Transverse colon (tissue), 4 donors: Measurements from ENCODE around the gene NPTXR. TPM values are rescaled to one million over a fixed set of nuclear protein-coding genes. Genes with fewer than 3 reads are reported as not detected.
A peak's percentile ranks its signal among the peaks of the same experiment; 100 is the strongest.

Source experiments
- DNase-seq: peaks from one replicate; pipeline ENCODE4 v3.0.0-alpha.2; 2019
- H3K27ac ChIP-seq, 4 donors: fragments of 200-600 bp; sonication (generic); 2 replicates each; pipeline ENCODE4 v1.5.1; 2016 to 2018; ENCODE audit warnings: inconsistent platforms in 4 of 4
- H3K27me3 ChIP-seq: fragments of 200-600 bp; sonication (generic); 2 replicates; pipeline ENCODE4 v1.5.1; 2017; ENCODE audit warnings: inconsistent platforms
- H3K36me3 ChIP-seq, 4 donors: fragments of 200-600 bp; sonication (generic); 2 replicates each; pipeline ENCODE4 v1.5.1; 2017 to 2019; ENCODE audit warnings: inconsistent platforms in 4 of 4
- H3K4me1 ChIP-seq, 4 donors: fragments of 200-600 bp; sonication (generic); 2 replicates each; pipeline ENCODE4 v1.5.1; 2017 to 2020; ENCODE audit warnings: inconsistent platforms in 4 of 4
- H3K4me3 ChIP-seq, 4 donors: fragments of 200-600 bp; sonication (generic); 1 replicate in 1 of 4; 2 replicates in 3 of 4; pipeline versions ENCODE4 v1.5.1 to v1.6.1; 2017 to 2019; ENCODE audit warnings: inconsistent platforms in 4 of 4
- H3K9me3 ChIP-seq, 2 donors: fragments of 200-600 bp; sonication (generic); 2 replicates each; pipeline ENCODE4 v1.5.1; 2017 to 2019; ENCODE audit warnings: inconsistent platforms in 2 of 2
- EP300 ChIP-seq: sonication (generic); formaldehyde crosslinking; IDR thresholded peaks from one replicate; pipeline ENCODE4 v1.6.1; 2017; ENCODE audit warnings: antibody characterized with exemption, low read depth
- POLR2A ChIP-seq: fragments of 450-650 bp; IDR thresholded peaks from one replicate; pipeline ENCODE4 v1.6.1; 2016; ENCODE audit warnings: antibody characterized with exemption, mild to moderate bottlenecking, moderate library complexity
- POLR2AphosphoS5 ChIP-seq, 3 donors: sonication (generic); formaldehyde crosslinking; IDR thresholded peaks; one replicate each; pipeline ENCODE4 v1.6.1; 2016; ENCODE audit warnings: antibody characterized with exemption in 3 of 3
- WGBS, 2 donors: methylation state at CpG; one replicate each; pipeline ENCODE4 v1.1.5; 2018; ENCODE audit warnings: low coverage in 1 of 2; 5-methylcytosine and 5-hydroxymethylcytosine counted together
- in situ Hi-C, 4 donors: fragments of 200-750 bp; cut with MboI; loops; one replicate each; pipeline versions ENCODE4 v1.15.0 to v1.15.1; 2017; ENCODE audit warnings: low sequenced_read_pairs in 3 of 4, low pct_ligation_motif_present in 1 of 4, low pct_unique_long_range_greater_than_20kb in 1 of 4
- intact Hi-C: fragments of 100-400 bp; cut with DNase I; formaldehyde crosslinking; loops from one replicate; pipeline ENCODE4 v1.15.1; 2023; ENCODE audit warnings: low total_unique reads
- total RNA-seq, 4 donors: library from RNA; depleted of rRNA; stranded (reverse); fragments of >200 nt; gene quantifications; one replicate each; pipeline ENCODE4 v1.1.0, GENCODE V29; 2016
- TF ChIP-seq, protein P1 (sequence below), 5 experiments: fragments of 200-600 bp in 3 of 5; fragments of 450-650 bp in 2 of 5; sonication (generic) in 3 of 5; IDR thresholded peaks; 1 replicate in 2 of 5; 2 replicates in 3 of 5; pipeline ENCODE4 v1.5.1; 2016 to 2017; ENCODE audit warnings: antibody characterized with exemption in 5 of 5, inconsistent platforms in 3 of 5, mild to moderate bottlenecking in 2 of 5, moderate library complexity in 1 of 5

NPTXR gene
- total RNA-seq: 10 to 100 TPM in 1 of 4 donors, 1 to 10 TPM in 2, under 1 TPM in 1; 0.75 to 27.9 (median 1.8) TPM

- Histone ChIP-seq H3K27ac (peak within 1 kb of the TSS; percentile 50 to 78 (median 66)), H3K4me3 (peak within 1 kb of the TSS in 3 of 4 donors; percentile 29 to 51 (median 41))
- intact Hi-C loops: loop anchor here (10.0 kb wide), 1 partner anchor 49 kb away; the partner anchor contains the start of gene DNAL4
These were observed at the start of gene NPTXR for GRCh38 chr22:38843657-38844314. Gene NPTXR (minus strand): TSS chr22:38844028.

DNA sequence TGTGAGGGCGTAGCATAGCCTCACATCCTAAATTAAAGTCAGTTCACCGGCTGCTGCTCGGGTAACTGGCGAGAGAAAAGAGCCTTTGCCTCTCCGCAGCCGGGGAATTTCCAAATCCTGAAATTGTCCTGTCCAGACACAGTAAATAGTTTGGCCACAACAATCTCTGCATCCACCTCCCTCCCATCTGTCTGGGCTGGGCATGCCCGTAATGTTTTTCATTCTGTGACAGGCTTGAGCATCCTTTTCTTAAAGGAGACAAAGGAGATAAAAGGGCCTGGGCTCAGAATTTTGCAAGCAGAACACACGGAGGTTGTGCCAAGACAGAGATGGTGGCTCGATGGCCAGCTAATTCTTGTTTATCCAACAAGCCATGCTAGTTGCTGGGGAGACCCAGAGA lies 47.4 kb upstream of the NPTXR start:
- H3K27me3 ChIP-seq: peaks cover 59% of the 10 kb centered on the region
- no peak overlapping the region for H3K4me3 ChIP-seq
- no peaks in the 10 kb centered on the region for H3K4me1 ChIP-seq
- H3K9me3 ChIP-seq: no peaks in the 10 kb centered on the region
- TF ChIP-seq EP300 (no peak), POLR2AphosphoS5 (IDR thresholded peaks at IDR 0.05) (no peak)
- TF ChIP-seq, protein P1, sequence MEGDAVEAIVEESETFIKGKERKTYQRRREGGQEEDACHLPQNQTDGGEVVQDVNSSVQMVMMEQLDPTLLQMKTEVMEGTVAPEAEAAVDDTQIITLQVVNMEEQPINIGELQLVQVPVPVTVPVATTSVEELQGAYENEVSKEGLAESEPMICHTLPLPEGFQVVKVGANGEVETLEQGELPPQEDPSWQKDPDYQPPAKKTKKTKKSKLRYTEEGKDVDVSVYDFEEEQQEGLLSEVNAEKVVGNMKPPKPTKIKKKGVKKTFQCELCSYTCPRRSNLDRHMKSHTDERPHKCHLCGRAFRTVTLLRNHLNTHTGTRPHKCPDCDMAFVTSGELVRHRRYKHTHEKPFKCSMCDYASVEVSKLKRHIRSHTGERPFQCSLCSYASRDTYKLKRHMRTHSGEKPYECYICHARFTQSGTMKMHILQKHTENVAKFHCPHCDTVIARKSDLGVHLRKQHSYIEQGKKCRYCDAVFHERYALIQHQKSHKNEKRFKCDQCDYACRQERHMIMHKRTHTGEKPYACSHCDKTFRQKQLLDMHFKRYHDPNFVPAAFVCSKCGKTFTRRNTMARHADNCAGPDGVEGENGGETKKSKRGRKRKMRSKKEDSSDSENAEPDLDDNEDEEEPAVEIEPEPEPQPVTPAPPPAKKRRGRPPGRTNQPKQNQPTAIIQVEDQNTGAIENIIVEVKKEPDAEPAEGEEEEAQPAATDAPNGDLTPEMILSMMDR (IDR thresholded peaks at IDR 0.05): no peak
- intact Hi-C loops (no loop called here), in situ Hi-C loops (no loop called here)
- H3K27ac ChIP-seq: no peak overlapping the region
- H3K36me3 ChIP-seq: no peaks in the 10 kb centered on the region
- no peak for DNase-seq
- WGBS, 2 donors: 60 to 71% methylated on average over 5 to 9 of the region's 9 CpGs

More at GRCh38 chr22:38843657-38844314, at the start of gene NPTXR:
- Histone ChIP-seq H3K27me3 (peaks cover 59% of the 10 kb centered on the region), H3K9me3 (no peaks in the 10 kb centered on the region), H3K36me3 (no peaks in the 10 kb centered on the region), H3K4me1 (peaks cover 3 to 15% (median 11%) of the 10 kb centered on the region in 4 donors)
- in situ Hi-C loops: no loop called here
- 1% methylated on average over 44 of the region's 105 CpGs; no CpG with 5 or more reads in 1 of the 2 donors for WGBS, 2 donors
- DNase-seq: peak; percentile 36
- no peak for TF ChIP-seq EP300
- peak in 2 of 3 donors; percentile 10 to 31 for TF ChIP-seq POLR2AphosphoS5 (IDR thresholded peaks at IDR 0.05)

- no peak overlapping the region for H3K27ac ChIP-seq
- no peaks in the 10 kb centered on the region for H3K9me3 ChIP-seq
- in situ Hi-C loops (no loop called here), intact Hi-C loops (no loop called here)
- no peak for DNase-seq
- H3K36me3 ChIP-seq: no peaks in the 10 kb centered on the region
- peaks cover 54% of the 10 kb centered on the region for H3K27me3 ChIP-seq
- H3K4me3 ChIP-seq: no peak overlapping the region
- TF ChIP-seq, protein P1 (IDR thresholded peaks at IDR 0.05): no peak
- TF ChIP-seq POLR2AphosphoS5 (IDR thresholded peaks at IDR 0.05): no peak
- TF ChIP-seq EP300: no peak
- no peak for TF ChIP-seq POLR2A
- no peaks in the 10 kb centered on the region for H3K4me1 ChIP-seq
- WGBS, 2 donors: 77 to 81% methylated on average over 4 to 5 of the region's 5 CpGs
These were observed 46.5 kb upstream of the NPTXR start for GRCh38 chr22:38890377-38890776.

- H3K27me3 ChIP-seq: peaks cover 14% of the 10 kb centered on the region
- H3K9me3 ChIP-seq: no peaks in the 10 kb centered on the region
- 54 to 75% methylated on average over 5 of the region's 5 CpGs for WGBS, 2 donors
- TF ChIP-seq POLR2A: no peak
- in situ Hi-C loops (no loop called here), intact Hi-C loops (no loop called here)
- peaks cover 11 to 19% (median 15%) of the 10 kb centered on the region in 4 donors for H3K4me1 ChIP-seq
- no peak overlapping the region for H3K27ac ChIP-seq
- no peak for DNase-seq
- no peak overlapping the region for H3K4me3 ChIP-seq
- no peaks in the 10 kb centered on the region for H3K36me3 ChIP-seq
These were observed 42.5 kb upstream of the NPTXR start for GRCh38 chr22:38886333-38886732.

GRCh38 chr22:38882972-38883622 lies 39.3 kb upstream of the NPTXR start:
- H3K4me1 ChIP-seq: peaks cover 11 to 24% (median 15%) of the 10 kb centered on the region in 4 donors
- H3K27ac ChIP-seq: peak overlapping the region; percentile 75 to 89 (median 84)
- in situ Hi-C loops: no loop called here
- WGBS, 2 donors: 50 to 56% methylated on average over 5 to 9 of the region's 9 CpGs
- TF ChIP-seq POLR2A (no peak), EP300 (no peak), POLR2AphosphoS5 (IDR thresholded peaks at IDR 0.05) (no peak)
- TF ChIP-seq, protein P1 (IDR thresholded peaks at IDR 0.05): no peak
- H3K4me3 ChIP-seq: no peak overlapping the region
- no peaks in the 10 kb centered on the region for H3K27me3 ChIP-seq
- no peaks in the 10 kb centered on the region for H3K9me3 ChIP-seq
- no peaks in the 10 kb centered on the region for H3K36me3 ChIP-seq
- intact Hi-C loops: no loop called here
- DNase-seq: no peak
